ENCODE results near the gene RNF212B.
A peak's percentile ranks its signal among the peaks of the same experiment; 100 is the strongest.

Gene RNF212B

DNA sequence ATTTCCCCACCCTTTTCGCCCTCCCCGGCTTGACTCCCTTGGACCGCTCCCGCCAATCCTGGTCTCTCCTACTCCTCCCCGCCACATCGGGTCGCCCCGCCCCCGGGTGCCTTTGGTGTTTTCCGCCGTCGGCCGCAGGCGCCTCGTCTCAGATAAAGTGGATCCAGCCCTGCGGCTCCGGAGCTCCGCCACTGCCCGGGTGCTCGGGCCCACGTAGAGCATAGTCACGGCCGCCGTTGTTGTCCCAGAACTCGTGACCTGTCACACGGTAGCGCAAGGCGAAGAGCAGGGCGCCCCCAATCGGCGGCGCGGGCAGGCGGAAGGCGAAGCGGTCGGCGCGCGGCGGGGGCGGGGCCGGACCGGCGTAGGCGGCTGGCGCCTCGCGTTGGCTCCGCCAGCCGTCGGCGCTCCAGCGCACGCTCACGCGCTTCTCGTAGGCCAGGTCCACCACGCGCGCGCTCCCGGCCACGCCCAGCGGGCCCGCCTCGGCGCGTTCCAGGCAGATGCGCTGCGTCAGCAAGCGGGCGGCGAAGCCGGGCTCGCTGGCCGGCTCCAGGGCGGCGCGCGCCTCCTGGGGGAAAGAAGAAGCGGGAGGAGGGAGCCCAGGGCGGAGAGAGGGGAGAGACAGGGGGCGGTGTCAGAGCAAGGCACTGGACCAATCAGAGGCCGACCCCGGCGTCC is 63.7 kb downstream of the RNF212B start:
- Histone ChIP-seq H3K27ac (peak overlapping the region; percentile 76), H3K27me3 (ENCODE audit: insufficient read depth, low read depth) (no peaks in the 10 kb centered on the region), H3K4me2 (no peak overlapping the region), H4K20me1 (ENCODE audit: insufficient read depth) (no peaks in the 10 kb centered on the region), H3K4me1 (ENCODE audit: low read depth, poor library complexity, severe bottlenecking) (peaks cover 15% of the 10 kb centered on the region), H3K9ac (peak overlapping the region; percentile 78; the same call in 1 of the 2 replicates), H2AFZ (ENCODE audit: low read depth) (peak overlapping the region; percentile 69; the same call in 1 of the 2 replicates), H3K4me3 (IDR thresholded peaks at IDR 0.05; ENCODE audit: insufficient read depth, low read depth, low read length) (no peak overlapping the region), H3K36me3 (ENCODE audit: insufficient read depth) (no peaks in the 10 kb centered on the region), H3K79me2 (ENCODE audit: insufficient read depth, low read depth) (0 out of 2 replicates have a peak, but pooled peaks cover 5% of the 10 kb centered on the region)
- TF ChIP-seq CTCF (conservative IDR thresholded peaks at IDR 0.05; ENCODE audit: low read depth, low read length): no peak; the same call in 1 of the 2 replicates

DNA sequence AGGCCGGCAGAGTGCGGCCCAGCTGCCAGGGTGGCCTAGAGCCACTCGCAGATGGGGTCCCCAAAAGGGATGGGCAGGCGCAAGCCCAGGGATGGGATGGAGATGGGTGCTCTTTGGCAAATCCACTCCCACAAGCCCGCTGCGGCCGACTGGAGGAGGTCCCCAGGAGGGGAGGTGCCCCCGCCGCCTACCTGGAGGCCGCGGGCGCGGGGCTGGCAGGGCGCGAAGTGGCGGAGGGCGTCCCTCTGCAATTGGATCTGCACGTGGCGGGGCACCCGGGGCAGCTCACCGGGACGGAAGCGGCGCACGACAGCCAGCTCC is 64.2 kb downstream of the RNF212B start:
- TF ChIP-seq CTCF (conservative IDR thresholded peaks at IDR 0.05; ENCODE audit: low read depth, low read length): no peak
- no peaks in the 10 kb centered on the region for H4K20me1 ChIP-seq (ENCODE audit: insufficient read depth)
- peak overlapping the region; percentile 69 for H2AFZ ChIP-seq (ENCODE audit: low read depth)
- 0 out of 2 replicates have a peak, but pooled peaks cover 5% of the 10 kb centered on the region for H3K79me2 ChIP-seq (ENCODE audit: insufficient read depth, low read depth)
- peak overlapping the region; percentile 78 for H3K9ac ChIP-seq
- no peaks in the 10 kb centered on the region for H3K36me3 ChIP-seq (ENCODE audit: insufficient read depth)
- peaks cover 15% of the 10 kb centered on the region for H3K4me1 ChIP-seq (ENCODE audit: low read depth, poor library complexity, severe bottlenecking)
- H3K4me3 ChIP-seq (IDR thresholded peaks at IDR 0.05; ENCODE audit: insufficient read depth, low read depth, low read length): no peak overlapping the region
- H3K27me3 ChIP-seq (ENCODE audit: insufficient read depth, low read depth): no peaks in the 10 kb centered on the region
- H3K27ac ChIP-seq: peak overlapping the region; percentile 76
- H3K4me2 ChIP-seq: peak overlapping the region; percentile 81

GRCh38 chr14:23302290-23303225 is 64.8 kb downstream of the RNF212B start, which contains the start of gene PPP1R3E:
PPP1R3E (minus strand) TSS chr14:23302859; CDS start chr14:23302576, 283 bp downstream.
- Histone ChIP-seq H3K9ac (peak within 1 kb of the TSS; percentile 78), H4K20me1 (ENCODE audit: insufficient read depth) (no peaks in the 10 kb centered on the region), H3K36me3 (ENCODE audit: insufficient read depth) (no peaks in the 10 kb centered on the region), H3K4me2 (peak within 1 kb of the TSS; percentile 81), H3K4me3 (IDR thresholded peaks at IDR 0.05; ENCODE audit: insufficient read depth, low read depth, low read length) (no peak within 1 kb of the TSS), H2AFZ (ENCODE audit: low read depth) (peak within 1 kb of the TSS; percentile 69), H3K27me3 (ENCODE audit: insufficient read depth, low read depth) (no peaks in the 10 kb centered on the region), H3K27ac (peak within 1 kb of the TSS; percentile 76), H3K79me2 (ENCODE audit: insufficient read depth, low read depth) (0 out of 2 replicates have a peak, but pooled peaks cover 5% of the 10 kb centered on the region), H3K4me1 (ENCODE audit: low read depth, poor library complexity, severe bottlenecking) (peaks cover 15% of the 10 kb centered on the region)
- TF ChIP-seq CTCF (conservative IDR thresholded peaks at IDR 0.05; ENCODE audit: low read depth, low read length): no peak

- no peaks in the 10 kb centered on the region for H4K20me1 ChIP-seq (ENCODE audit: insufficient read depth)
- no peaks in the 10 kb centered on the region for H3K4me1 ChIP-seq (ENCODE audit: low read depth, poor library complexity, severe bottlenecking)
- H3K79me2 ChIP-seq (ENCODE audit: insufficient read depth, low read depth): no peaks in the 10 kb centered on the region
- H3K4me3 ChIP-seq (IDR thresholded peaks at IDR 0.05; ENCODE audit: insufficient read depth, low read depth, low read length): no peak within 1 kb of the TSS
- 0 out of 2 replicates have a peak within 1 kb of the TSS, but pooled peaks have one; percentile 25 for H3K4me2 ChIP-seq
- H3K27ac ChIP-seq: no peak within 1 kb of the TSS
- H3K36me3 ChIP-seq (ENCODE audit: insufficient read depth): no peaks in the 10 kb centered on the region
- peak within 1 kb of the TSS; percentile 35; the same call in 1 of the 2 replicates for H3K9ac ChIP-seq
- no peak for TF ChIP-seq CTCF (conservative IDR thresholded peaks at IDR 0.05; ENCODE audit: low read depth, low read length)
- H2AFZ ChIP-seq (ENCODE audit: low read depth): no peak within 1 kb of the TSS; the same call in 1 of the 2 replicates
- H3K27me3 ChIP-seq (ENCODE audit: insufficient read depth, low read depth): no peaks in the 10 kb centered on the region
These were observed 68.8 kb downstream of the RNF212B start, which contains the start of gene BCL2L2 for GRCh38 chr14:23306412-23307145. BCL2L2 (plus strand) TSS chr14:23306833; CDS start chr14:23307768, 935 bp downstream.
